ENCODE data around the gene SETD1A.

The SETD1A gene

DNA sequence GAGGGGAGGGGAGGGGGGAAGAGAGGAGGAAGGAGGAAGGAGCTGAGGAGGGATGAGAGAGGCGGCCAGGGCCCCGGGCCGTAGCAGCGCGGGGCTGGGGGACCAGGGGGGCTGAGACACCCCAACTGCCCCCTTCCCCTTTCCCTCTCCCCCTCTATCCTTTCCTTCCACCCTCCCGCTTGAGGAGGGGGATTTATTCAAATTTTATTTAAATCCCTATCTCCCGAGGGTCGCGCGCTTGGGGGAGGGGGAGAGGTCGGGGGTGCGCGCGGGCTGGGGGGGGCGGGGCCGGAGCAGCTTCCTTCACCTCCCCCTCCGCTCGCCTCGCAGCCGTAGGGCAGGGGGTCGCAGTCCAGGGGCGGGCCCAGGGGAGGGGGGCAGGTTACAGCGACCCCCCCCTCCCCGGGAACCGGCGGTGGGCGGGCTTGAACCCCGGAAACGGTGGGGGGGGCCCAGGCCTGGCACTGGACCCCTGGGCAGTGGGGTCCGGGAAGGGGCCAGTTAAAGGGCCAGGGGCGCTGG lies 33.9 kb upstream of the SETD1A start, which contains the start of gene FBXL19:
Gene FBXL19 (plus strand): TSS at position 19 of the 522 bp plus-strand sequence. CDS start 2,183 bp downstream, outside the sequence.
- peak within 1 kb of the TSS; percentile 98 for H3K4me3 ChIP-seq (ENCODE audit: low read depth, low read length)
- DNase-seq (ENCODE audit: low read depth), result no peak
- TF ChIP-seq CTCF (IDR thresholded peaks at IDR 0.05; ENCODE audit: low read depth, low read length) (no peak), MYC (IDR thresholded peaks at IDR 0.05; ENCODE audit: low read depth, low read length) (no peak), MAX (IDR thresholded peaks at IDR 0.05; ENCODE audit: low read depth, low read length) (no peak), POLR2A (IDR thresholded peaks at IDR 0.05; ENCODE audit: extremely low read depth, insufficient read length) (no peak)

DNA sequence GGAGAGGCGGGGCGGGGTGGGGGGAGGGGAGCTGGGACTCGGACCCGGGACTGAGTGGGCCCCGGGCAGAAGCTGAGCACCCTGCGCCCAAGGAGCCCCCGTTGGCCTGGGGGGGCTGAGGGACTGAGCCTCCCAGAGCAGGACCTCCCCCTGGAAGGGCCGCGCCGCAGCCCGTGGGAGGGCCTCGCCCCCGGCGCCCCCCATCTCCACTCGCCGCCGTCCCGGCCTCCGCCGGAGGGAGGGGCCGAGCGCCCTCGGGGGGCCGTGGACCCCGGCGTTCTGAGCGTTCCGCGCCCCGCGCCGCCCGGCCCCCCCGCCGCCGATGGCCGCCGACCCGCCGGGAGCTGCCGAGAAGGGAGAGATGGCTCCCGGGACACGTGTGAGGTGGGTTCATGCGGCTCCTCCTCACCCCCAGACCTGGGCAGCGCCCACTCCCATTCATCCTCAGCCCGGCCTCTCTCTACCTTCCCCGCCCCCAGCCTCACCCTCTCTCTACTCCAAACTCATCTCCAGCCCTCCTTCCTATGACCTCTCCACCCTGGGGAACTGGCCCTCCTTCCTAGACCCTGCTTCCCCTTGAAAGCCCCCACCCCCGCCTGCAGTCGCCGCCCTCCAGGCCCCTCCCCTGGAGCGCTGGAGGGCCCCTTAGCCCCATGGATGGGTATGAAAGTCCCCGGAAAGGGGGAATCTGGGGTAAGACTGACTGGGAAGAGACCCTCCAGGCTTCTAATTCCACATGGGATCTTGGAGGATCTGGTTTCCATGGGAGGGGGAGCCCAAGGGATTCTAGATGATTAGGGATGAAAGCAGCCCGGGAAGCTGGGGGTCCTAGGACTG lies 33.3 kb upstream of the SETD1A start:
- no peak; the same call in 1 of the 2 replicates for TF ChIP-seq MAX (IDR thresholded peaks at IDR 0.05; ENCODE audit: low read depth, low read length)
- TF ChIP-seq CTCF (IDR thresholded peaks at IDR 0.05; ENCODE audit: low read depth, low read length), result no peak
- no peak for TF ChIP-seq MYC (IDR thresholded peaks at IDR 0.05; ENCODE audit: low read depth, low read length)
- TF ChIP-seq POLR2A (IDR thresholded peaks at IDR 0.05; ENCODE audit: extremely low read depth, insufficient read length), result no peak
- DNase-seq (ENCODE audit: low read depth), result peak; percentile 58
- peak overlapping the region; percentile 61 for H3K4me3 ChIP-seq (ENCODE audit: low read depth, low read length)

DNA sequence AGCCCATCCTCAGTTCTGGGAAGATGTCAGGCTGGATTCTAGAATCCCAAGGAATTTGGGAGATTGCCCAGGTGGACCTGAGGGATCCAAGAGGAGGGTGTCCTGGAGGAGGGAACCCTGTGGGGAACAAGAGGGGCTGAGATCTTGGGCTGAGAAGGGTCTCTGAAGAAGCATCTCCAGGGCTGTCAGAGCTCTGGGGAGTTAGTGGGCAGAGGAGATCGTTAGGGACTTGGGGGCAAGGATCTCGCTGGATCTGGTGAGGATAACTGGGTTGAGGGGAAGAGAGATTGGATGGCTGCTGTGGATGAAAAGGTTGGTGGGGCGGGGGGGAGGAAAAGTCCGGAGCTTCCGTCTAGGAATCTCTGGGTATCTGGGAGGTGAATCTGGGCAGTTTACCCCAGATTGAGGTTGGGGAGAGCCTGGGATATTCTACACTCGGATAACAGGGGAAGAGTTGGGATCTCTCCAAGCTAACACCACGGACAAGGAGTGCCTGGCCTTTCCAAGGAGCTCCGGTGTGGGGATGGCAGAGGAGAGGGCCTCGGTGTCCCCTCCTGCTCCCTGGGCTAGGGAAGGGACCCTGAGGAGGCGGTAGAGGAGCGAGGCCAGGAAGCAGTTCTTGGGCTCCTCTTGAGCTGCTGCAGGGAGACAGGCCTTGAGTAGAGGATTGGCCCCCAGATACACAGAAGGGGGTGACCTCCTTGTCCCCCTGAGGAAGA lies 32.5 kb upstream of the SETD1A start:
- no peak for TF ChIP-seq MAX (IDR thresholded peaks at IDR 0.05; ENCODE audit: low read depth, low read length)
- no peak for TF ChIP-seq POLR2A (IDR thresholded peaks at IDR 0.05; ENCODE audit: extremely low read depth, insufficient read length)
- no peak for TF ChIP-seq CTCF (IDR thresholded peaks at IDR 0.05; ENCODE audit: low read depth, low read length)
- no peak for TF ChIP-seq MYC (IDR thresholded peaks at IDR 0.05; ENCODE audit: low read depth, low read length)
- peak overlapping the region; percentile 61 for H3K4me3 ChIP-seq (ENCODE audit: low read depth, low read length)
- no peak for DNase-seq (ENCODE audit: low read depth)

DNA sequence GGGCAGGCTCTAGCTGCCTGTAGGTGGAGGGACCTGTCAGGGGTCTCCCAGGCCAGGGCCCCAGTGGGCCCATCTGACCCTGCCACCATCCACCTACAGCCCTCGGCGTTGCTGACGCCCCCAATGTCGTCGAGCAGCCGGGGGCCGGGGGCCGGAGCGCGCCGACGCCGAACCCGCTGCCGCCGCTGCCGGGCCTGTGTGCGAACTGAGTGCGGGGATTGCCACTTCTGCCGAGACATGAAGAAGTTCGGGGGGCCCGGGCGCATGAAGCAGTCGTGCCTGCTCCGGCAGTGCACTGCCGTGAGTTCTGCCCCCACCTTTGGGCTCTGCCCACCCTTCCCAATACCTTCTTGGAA lies 31.9 kb upstream of the SETD1A start:
- H3K4me3 ChIP-seq (ENCODE audit: low read depth, low read length), result no peak overlapping the region
- no peak for DNase-seq (ENCODE audit: low read depth)
- no peak for TF ChIP-seq MAX (IDR thresholded peaks at IDR 0.05; ENCODE audit: low read depth, low read length)
- no peak for TF ChIP-seq CTCF (IDR thresholded peaks at IDR 0.05; ENCODE audit: low read depth, low read length)
- no peak for TF ChIP-seq POLR2A (IDR thresholded peaks at IDR 0.05; ENCODE audit: extremely low read depth, insufficient read length)
- TF ChIP-seq MYC (IDR thresholded peaks at IDR 0.05; ENCODE audit: low read depth, low read length), result no peak

GRCh38 chr16:30925995-30926811 lies 31.4 kb upstream of the SETD1A start:
- TF ChIP-seq MAX (IDR thresholded peaks at IDR 0.05; ENCODE audit: low read depth, low read length) (no peak), CTCF (IDR thresholded peaks at IDR 0.05; ENCODE audit: low read depth, low read length) (no peak), MYC (IDR thresholded peaks at IDR 0.05; ENCODE audit: low read depth, low read length) (no peak), POLR2A (IDR thresholded peaks at IDR 0.05; ENCODE audit: extremely low read depth, insufficient read length) (no peak)
- DNase-seq (ENCODE audit: low read depth), result no peak
- no peak overlapping the region for H3K4me3 ChIP-seq (ENCODE audit: low read depth, low read length)

Measured in NB4 (cell line).